KOPT-K1 (cell line): ENCODE results near the gene HDDC3.
A peak's percentile ranks its signal among the peaks of the same experiment; 100 is the strongest.
"Not testable (repeated sequence)": the region's sequence is repeated elsewhere in the genome, so short reads cannot be mapped to it uniquely, and the experiment has no call there.

Experiments used
- H3K27ac ChIP-seq: fragments of 200-600 bp; sonication (generic); 2 replicates; pipeline ENCODE4 v1.5.1; 2016; ENCODE audit warnings: antibody characterized with exemption, mild to moderate bottlenecking, low read depth, low read length; ENCODE audit not compliant: poor library complexity, severe bottlenecking
- H3K36me3 ChIP-seq: fragments of 200-600 bp; sonication (generic); 2 replicates; pipeline ENCODE4 v1.5.1; 2017; ENCODE audit warnings: antibody characterized with exemption, mild to moderate bottlenecking, low read length, moderate library complexity; ENCODE audit not compliant: insufficient read depth
- H3K9me3 ChIP-seq: fragments of 200-600 bp; sonication (generic); 2 replicates; pipeline ENCODE4 v1.5.1; 2017; ENCODE audit warnings: antibody characterized with exemption, low read length, mild to moderate bottlenecking; ENCODE audit not compliant: insufficient read depth, poor library complexity, severe bottlenecking

The HDDC3 gene

DNA sequence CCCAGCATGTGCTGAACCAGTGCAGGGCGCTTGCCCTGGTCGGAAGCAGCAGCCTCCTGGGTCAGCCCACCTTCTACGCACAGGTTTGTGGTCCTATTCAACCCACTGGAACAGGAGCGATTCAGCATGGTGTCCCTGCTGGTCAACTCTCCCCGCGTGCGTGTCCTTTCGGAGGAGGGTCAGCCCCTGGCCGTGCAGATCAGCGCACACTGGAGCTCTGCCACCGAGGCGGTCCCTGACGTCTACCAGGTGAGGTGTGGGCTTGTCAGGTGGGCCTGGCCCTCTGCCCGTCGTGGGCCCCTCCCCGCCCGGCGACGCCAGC is 21.1 kb downstream of the HDDC3 start:
- no peak overlapping the region for H3K27ac ChIP-seq
- H3K36me3 ChIP-seq = peaks cover 95% of the 10 kb centered on the region
- no peaks in the 10 kb centered on the region for H3K9me3 ChIP-seq

DNA sequence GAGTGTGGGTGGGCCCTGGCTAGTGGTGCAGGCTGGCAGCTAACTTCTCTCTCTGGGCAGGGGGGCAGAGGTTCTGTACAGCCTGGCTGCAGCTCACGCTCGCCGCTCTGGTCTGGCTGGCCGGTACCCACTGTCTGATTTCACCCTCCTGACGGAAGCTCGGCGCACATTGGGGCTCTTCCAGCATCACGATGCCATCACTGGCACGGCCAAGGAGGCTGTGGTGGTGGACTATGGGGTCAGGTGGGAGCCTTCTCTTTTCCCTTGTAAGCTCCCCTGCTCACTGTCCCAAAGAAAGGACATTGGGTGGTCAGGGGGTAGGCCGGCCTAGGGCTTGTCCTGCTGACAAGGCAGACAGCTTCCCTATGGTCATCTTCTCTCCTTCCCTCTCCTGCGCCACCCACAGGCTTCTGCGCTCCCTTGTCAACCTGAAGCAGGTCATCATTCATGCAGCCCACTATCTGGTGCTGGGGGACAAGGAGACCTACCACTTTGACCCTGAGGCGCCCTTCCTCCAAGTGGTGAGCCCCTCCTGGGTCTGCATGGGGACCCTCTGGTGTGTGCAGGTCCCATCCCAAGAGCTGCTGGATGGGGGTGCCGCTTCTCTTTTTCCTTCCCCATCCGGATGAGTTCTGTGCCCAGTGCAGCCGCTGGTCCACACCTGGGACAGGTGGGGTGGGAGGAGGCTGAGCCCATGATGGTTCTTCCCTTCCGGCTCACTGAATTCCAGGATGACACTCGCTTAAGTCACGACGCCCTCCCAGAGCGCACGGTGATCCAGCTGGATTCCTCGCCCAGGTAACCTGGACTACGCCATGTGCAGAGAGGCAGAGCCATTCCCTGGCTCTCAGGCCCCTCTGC is 21.7 kb downstream of the HDDC3 start:
- Histone ChIP-seq H3K27ac (no peak overlapping the region), H3K36me3 (peaks cover 95% of the 10 kb centered on the region), H3K9me3 (no peaks in the 10 kb centered on the region)

- H3K9me3 ChIP-seq = no peaks in the 10 kb centered on the region
- peaks cover 95% of the 10 kb centered on the region for H3K36me3 ChIP-seq
Observed at GRCh38 chr15:90909976-90910375, 22.4 kb downstream of the HDDC3 start.

DNA sequence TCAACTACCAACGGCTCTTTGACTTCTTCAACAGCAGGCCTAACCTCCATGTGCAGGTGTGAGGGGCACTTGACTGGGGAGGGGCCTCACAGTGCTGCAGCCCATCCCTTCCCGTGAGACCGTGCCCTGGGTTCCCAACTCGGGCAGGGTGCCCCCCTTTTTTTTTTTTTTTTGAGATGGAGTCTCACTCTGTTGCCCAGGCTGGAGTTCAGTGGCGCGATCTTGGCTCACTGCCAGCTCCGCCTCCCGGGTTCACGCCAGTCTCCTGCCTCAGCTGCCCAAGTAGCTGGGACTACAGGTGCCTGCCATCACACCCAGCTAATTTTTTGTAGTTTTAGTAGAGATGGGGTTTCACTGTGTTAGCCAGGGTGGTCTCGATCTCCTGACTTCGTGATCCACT is 22.9 kb downstream of the HDDC3 start:
- not testable (repeated sequence) for H3K9me3 ChIP-seq, H3K27ac ChIP-seq
- peaks cover 94% of the 10 kb centered on the region for H3K36me3 ChIP-seq

More at GRCh38 chr15:90909976-90910375, 22.4 kb downstream of the HDDC3 start:
- H3K27ac ChIP-seq = no peak overlapping the region

- Histone ChIP-seq H3K36me3 (peaks cover 79% of the 10 kb centered on the region), H3K9me3 (no peaks in the 10 kb centered on the region), H3K27ac (no peak overlapping the region)
Observed at GRCh38 chr15:90907838-90908507, 24.4 kb downstream of the HDDC3 start.

- H3K9me3 ChIP-seq = no peaks in the 10 kb centered on the region
- H3K27ac ChIP-seq = no peak overlapping the region
- peaks cover 71% of the 10 kb centered on the region for H3K36me3 ChIP-seq
Observed at GRCh38 chr15:90907051-90907660, 25.2 kb downstream of the HDDC3 start.

DNA sequence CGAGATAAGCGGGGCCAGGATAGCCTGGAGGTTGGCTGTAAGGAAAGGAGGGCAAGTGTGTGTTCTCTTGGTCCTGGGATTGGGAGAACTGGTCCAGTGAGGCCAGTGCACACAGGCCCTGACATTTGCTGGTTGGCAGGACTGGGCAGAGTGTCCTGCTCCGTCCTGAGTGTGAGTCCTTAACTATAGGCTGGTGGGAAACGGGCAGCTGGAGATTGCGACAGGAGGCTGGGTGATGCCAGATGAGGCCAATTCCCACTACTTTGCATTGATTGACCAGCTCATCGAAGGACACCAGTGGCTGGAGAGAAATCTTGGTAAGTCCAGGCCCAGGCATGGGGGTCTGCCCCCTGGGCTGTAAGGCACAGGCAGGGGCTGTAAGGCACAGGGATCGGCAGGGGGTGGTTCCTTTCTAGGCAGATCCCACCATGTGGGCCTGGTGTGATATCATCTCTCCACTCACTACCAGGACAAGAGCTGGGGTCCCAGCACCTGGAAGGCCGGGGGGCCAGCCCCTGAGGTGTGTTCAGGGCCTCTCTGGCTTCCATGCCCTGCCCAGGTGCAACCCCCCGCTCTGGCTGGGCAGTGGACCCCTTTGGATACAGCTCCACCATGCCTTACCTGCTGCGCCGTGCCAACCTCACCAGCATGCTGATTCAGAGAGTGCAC is 26.0 kb downstream of the HDDC3 start:
- H3K27ac ChIP-seq = no peak overlapping the region
- H3K36me3 ChIP-seq = peaks cover 63% of the 10 kb centered on the region
- no peaks in the 10 kb centered on the region for H3K9me3 ChIP-seq

- Histone ChIP-seq H3K36me3 (peaks cover 55% of the 10 kb centered on the region), H3K27ac (no peak overlapping the region), H3K9me3 (no peaks in the 10 kb centered on the region)
Observed at GRCh38 chr15:90905306-90906180, 26.8 kb downstream of the HDDC3 start.

- H3K27ac ChIP-seq = no peak overlapping the region
- no peaks in the 10 kb centered on the region for H3K9me3 ChIP-seq
- H3K36me3 ChIP-seq = peaks cover 47% of the 10 kb centered on the region
Observed at GRCh38 chr15:90904746-90905145, 27.6 kb downstream of the HDDC3 start.

DNA sequence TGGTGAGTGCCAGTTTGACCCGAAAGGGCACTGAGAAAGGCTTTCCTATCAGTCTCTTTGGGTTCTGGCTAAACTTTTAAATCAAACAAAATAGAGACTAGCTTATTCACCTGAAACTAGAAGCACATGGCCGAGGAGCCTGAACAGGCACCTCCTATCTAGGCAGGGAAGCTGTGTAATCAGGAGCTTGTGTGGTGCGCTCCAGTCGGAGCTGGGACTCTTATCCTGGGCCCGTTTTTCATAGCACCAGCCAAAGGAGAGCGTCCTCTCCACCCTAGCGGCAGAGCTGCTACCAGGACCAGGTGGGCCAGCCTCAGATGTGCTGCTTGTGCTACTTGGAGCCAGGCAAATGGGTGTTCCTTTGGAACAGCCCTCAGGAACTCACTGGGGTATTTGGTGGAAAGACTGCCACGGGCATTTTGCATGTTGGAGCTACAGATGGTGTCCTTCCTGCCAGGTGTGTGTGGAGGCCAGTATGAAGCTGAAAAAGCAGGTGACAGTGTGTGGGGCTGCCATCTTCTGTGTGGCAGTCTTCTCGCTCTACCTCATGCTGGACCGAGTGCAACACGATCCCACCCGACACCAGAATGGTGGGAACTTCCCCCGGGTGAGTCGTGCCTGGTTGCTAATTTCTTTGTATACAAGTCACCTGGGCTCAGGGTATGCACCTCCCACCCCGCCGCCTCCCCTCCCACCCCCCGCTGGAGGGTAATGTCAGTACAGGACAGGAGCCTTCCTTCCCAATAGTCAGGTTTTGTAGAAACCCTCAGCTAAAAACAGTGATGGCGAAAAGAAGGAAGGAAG is 28.4 kb downstream of the HDDC3 start:
- Histone ChIP-seq H3K36me3 (peaks cover 39% of the 10 kb centered on the region), H3K27ac (peak overlapping the region; percentile 67)

GRCh38 chr15:90902840-90903732 is 29.3 kb downstream of the HDDC3 start, which contains the start of gene MAN2A2:
Gene MAN2A2, plus strand, starts transcription at chr15:90903302. Its CDS starts 906 bp downstream, at chr15:90904208.
- peaks cover 35% of the 10 kb centered on the region for H3K36me3 ChIP-seq
- H3K27ac ChIP-seq = peak within 1 kb of the TSS; percentile 67
- no peaks in the 10 kb centered on the region for H3K9me3 ChIP-seq

More for the DNA sequence above, 28.4 kb downstream of the HDDC3 start:
- H3K9me3 ChIP-seq = no peaks in the 10 kb centered on the region

- H3K9me3 ChIP-seq = no peaks in the 10 kb centered on the region
- H3K36me3 ChIP-seq = peaks cover 27% of the 10 kb centered on the region
- peak overlapping the region; percentile 67 for H3K27ac ChIP-seq
Observed at GRCh38 chr15:90902040-90902839, 30.1 kb downstream of the HDDC3 start.
